ENCODE measurements around the gene ALOX15.

The ALOX15 gene

DNA sequence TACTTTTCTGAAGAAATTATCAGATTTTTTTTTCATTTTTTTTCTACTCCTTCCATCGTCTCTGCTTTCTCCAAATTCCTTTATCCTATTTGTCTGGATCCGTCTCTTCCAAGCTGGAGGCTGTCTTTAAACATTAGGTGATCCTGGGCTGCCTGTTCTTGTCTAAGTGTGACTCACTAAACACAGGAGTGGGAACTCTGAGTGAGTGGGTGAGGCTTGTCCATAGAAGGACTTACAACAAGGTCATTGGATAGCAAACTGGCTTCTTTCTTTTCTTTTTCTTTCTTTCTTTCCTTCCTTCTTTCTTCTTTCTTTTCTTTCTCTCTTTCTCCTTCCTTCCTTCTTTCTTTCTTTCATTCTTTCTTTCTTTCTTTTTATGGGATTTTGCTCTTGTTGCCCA is 18.2 kb downstream of the ALOX15 start:
- no peak overlapping the region for H3K9ac ChIP-seq (ENCODE audit: low read depth, low read length, poor library complexity)
- WGBS, 2 donors (ENCODE audit: extremely low coverage in 2 of 2, insufficient read length in 2 of 2, insufficient replicate concordance in 1 of 2) = no CpG with 5 or more reads among the region's 2 CpGs

DNA sequence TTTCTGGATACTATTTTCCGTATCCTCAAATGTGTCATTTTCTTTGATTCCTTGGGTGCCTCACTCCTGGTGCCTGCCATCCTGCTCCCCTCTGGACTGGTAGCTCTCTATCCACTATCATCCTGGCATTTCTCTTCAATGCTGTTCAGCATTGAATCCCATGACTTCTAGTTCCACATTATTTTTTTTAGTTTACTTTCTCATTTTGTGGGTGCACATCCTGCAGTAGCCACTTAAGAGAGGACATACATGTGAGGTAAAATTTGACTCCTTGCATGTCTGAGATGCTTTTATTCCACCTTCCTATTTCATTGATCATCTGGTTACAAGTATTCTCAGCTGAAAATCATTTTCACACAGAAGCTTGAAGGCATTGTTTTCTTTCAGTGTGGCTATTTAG is 19.1 kb downstream of the ALOX15 start:
- Histone ChIP-seq H2BK12ac (ENCODE audit: low read length) (no peak overlapping the region), H3K23ac (ENCODE audit: low read depth, low read length, poor library complexity) (no peak overlapping the region), H3K27me3 (ENCODE audit: control insufficient read depth in 3 of 3, insufficient read depth in 3 of 3, low read depth in 1 of 3, low read length in 3 of 3) (peaks cover 0 to 18% (median 0%) of the 10 kb centered on the region in 3 experiments), H4K91ac (ENCODE audit: low read depth, low read length, poor library complexity) (no peak overlapping the region), H3K36me3 (replicated peaks in 1 of 2; ENCODE audit: control insufficient read depth in 2 of 2, insufficient read depth in 2 of 2, low read length in 2 of 2) (no peaks in the 10 kb centered on the region), H3K14ac (ENCODE audit: low read length) (no peak overlapping the region), H3K18ac (ENCODE audit: low read length) (no peak overlapping the region), H3K9ac (ENCODE audit: low read depth, low read length, poor library complexity) (no peak overlapping the region), H2AK5ac (ENCODE audit: low read depth, low read length) (no peak overlapping the region), H3K9me3 (replicated peaks in 1 of 2; ENCODE audit: control insufficient read depth in 2 of 2, insufficient read depth in 1 of 2, low read depth in 1 of 2, low read length in 2 of 2) (peaks cover 0 to 3% of the 10 kb centered on the region in 2 donors), H4K8ac (ENCODE audit: low read depth, low read length) (no peak overlapping the region), H2BK15ac (ENCODE audit: low read length) (no peak overlapping the region), H3K4me2 (ENCODE audit: insufficient read depth, low read length, poor library complexity, severe bottlenecking) (no peak overlapping the region), H2AFZ (ENCODE audit: low read length) (no peak overlapping the region), H3K4me3 (ENCODE audit: low read length in 2 of 2) (no peak overlapping the region), H3K27ac (replicated peaks; ENCODE audit: low read length) (no peak overlapping the region), H3K4ac (ENCODE audit: low read length) (no peak overlapping the region), H3K79me1 (ENCODE audit: low read depth, low read length) (no peaks in the 10 kb centered on the region), H2BK5ac (ENCODE audit: low read length) (no peak overlapping the region), H2BK120ac (ENCODE audit: low read depth, low read length) (no peak overlapping the region), H3K4me1 (ENCODE audit: control insufficient read depth in 2 of 2, insufficient read depth in 1 of 2, low read depth in 1 of 2, low read length in 2 of 2) (peaks cover 2 to 3% of the 10 kb centered on the region in 2 donors)
- no peak for DNase-seq (ENCODE audit: low spot score)
- no CpG with 5 or more reads among the region's 1 CpG for WGBS, 2 donors (ENCODE audit: extremely low coverage in 2 of 2, insufficient read length in 2 of 2, insufficient replicate concordance in 1 of 2)

More for the DNA sequence above, 18.2 kb downstream of the ALOX15 start:
- Histone ChIP-seq H3K4me1 (ENCODE audit: control insufficient read depth in 2 of 2, insufficient read depth in 1 of 2, low read depth in 1 of 2, low read length in 2 of 2) (peaks cover 1 to 3% of the 10 kb centered on the region in 2 donors), H3K27me3 (ENCODE audit: control insufficient read depth in 3 of 3, insufficient read depth in 3 of 3, low read depth in 1 of 3, low read length in 3 of 3) (peaks cover 0 to 19% (median 0%) of the 10 kb centered on the region in 3 experiments), H4K91ac (ENCODE audit: low read depth, low read length, poor library complexity) (no peak overlapping the region), H3K36me3 (replicated peaks in 1 of 2; ENCODE audit: control insufficient read depth in 2 of 2, insufficient read depth in 2 of 2, low read length in 2 of 2) (no peaks in the 10 kb centered on the region), H3K4me3 (ENCODE audit: low read length in 2 of 2) (no peak overlapping the region), H2BK5ac (ENCODE audit: low read length) (no peak overlapping the region), H3K27ac (replicated peaks; ENCODE audit: low read length) (no peak overlapping the region), H3K18ac (ENCODE audit: low read length) (no peak overlapping the region), H2AK5ac (ENCODE audit: low read depth, low read length) (no peak overlapping the region), H2BK12ac (ENCODE audit: low read length) (no peak overlapping the region), H2AFZ (ENCODE audit: low read length) (no peak overlapping the region), H4K8ac (ENCODE audit: low read depth, low read length) (no peak overlapping the region), H3K4ac (ENCODE audit: low read length) (no peak overlapping the region), H2BK15ac (ENCODE audit: low read length) (no peak overlapping the region), H3K9me3 (replicated peaks in 1 of 2; ENCODE audit: control insufficient read depth in 2 of 2, insufficient read depth in 1 of 2, low read depth in 1 of 2, low read length in 2 of 2) (peaks cover 0 to 3% of the 10 kb centered on the region in 2 donors), H2BK120ac (ENCODE audit: low read depth, low read length) (no peak overlapping the region), H3K79me1 (ENCODE audit: low read depth, low read length) (no peaks in the 10 kb centered on the region), H3K4me2 (ENCODE audit: insufficient read depth, low read length, poor library complexity, severe bottlenecking) (no peak overlapping the region), H3K23ac (ENCODE audit: low read depth, low read length, poor library complexity) (no peak overlapping the region), H3K14ac (ENCODE audit: low read length) (no peak overlapping the region)
- DNase-seq (ENCODE audit: low spot score) = no peak

DNA sequence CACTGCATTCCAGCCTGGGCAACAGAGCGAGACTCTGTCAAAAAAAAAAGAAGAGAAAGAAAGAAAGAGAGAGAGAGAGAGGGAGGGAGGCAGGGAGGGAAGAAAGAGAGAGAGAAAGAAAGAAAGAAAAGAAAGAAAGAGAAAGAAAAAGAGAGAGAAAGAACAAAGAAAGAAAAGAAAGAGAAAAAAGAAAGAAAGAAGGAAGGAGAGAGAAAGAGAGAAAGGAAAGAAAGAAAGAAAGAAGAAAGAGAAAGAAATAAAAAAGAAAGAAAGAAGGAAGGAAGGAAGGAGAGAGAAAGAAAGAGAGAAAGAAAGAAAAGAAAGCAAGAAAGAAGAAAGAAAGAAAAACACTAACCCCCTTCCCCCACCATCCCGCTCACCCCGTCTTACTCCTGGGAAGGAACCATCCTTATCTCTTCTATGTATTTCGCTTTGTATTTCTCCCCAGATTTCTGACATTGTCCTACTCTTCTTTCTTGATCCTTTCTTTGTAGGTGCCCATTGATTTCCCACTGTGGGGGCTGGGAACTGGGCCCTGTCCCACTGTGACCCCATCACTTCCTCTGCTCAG is 20.9 kb downstream of the ALOX15 start:
- Histone ChIP-seq H3K4me2 (ENCODE audit: insufficient read depth, low read length, poor library complexity, severe bottlenecking) (no peak overlapping the region), H2BK5ac (ENCODE audit: low read length) (no peak overlapping the region), H2AK5ac (ENCODE audit: low read depth, low read length) (no peak overlapping the region), H3K18ac (ENCODE audit: low read length) (no peak overlapping the region), H3K4me3 (ENCODE audit: low read length in 2 of 2) (no peak overlapping the region), H2AFZ (ENCODE audit: low read length) (no peak overlapping the region), H3K79me1 (ENCODE audit: low read depth, low read length) (no peaks in the 10 kb centered on the region), H3K9me3 (replicated peaks in 1 of 2; ENCODE audit: control insufficient read depth in 2 of 2, insufficient read depth in 1 of 2, low read depth in 1 of 2, low read length in 2 of 2) (peaks cover 0 to 3% of the 10 kb centered on the region in 2 donors), H2BK120ac (ENCODE audit: low read depth, low read length) (no peak overlapping the region), H3K4me1 (ENCODE audit: control insufficient read depth in 2 of 2, insufficient read depth in 1 of 2, low read depth in 1 of 2, low read length in 2 of 2) (peaks cover 3% of the 10 kb centered on the region in 2 donors), H3K9ac (ENCODE audit: low read depth, low read length, poor library complexity) (no peak overlapping the region), H3K14ac (ENCODE audit: low read length) (no peak overlapping the region), H2BK15ac (ENCODE audit: low read length) (no peak overlapping the region), H2BK12ac (ENCODE audit: low read length) (no peak overlapping the region), H4K91ac (ENCODE audit: low read depth, low read length, poor library complexity) (no peak overlapping the region), H3K23ac (ENCODE audit: low read depth, low read length, poor library complexity) (no peak overlapping the region), H3K4ac (ENCODE audit: low read length) (no peak overlapping the region), H3K27me3 (ENCODE audit: control insufficient read depth in 3 of 3, insufficient read depth in 3 of 3, low read depth in 1 of 3, low read length in 3 of 3) (peaks cover 0 to 24% (median 0%) of the 10 kb centered on the region in 3 experiments), H3K36me3 (replicated peaks in 1 of 2; ENCODE audit: control insufficient read depth in 2 of 2, insufficient read depth in 2 of 2, low read length in 2 of 2) (no peaks in the 10 kb centered on the region), H4K8ac (ENCODE audit: low read depth, low read length) (no peak overlapping the region), H3K27ac (replicated peaks; ENCODE audit: low read length) (no peak overlapping the region)
- DNase-seq (ENCODE audit: low spot score) = no peak
- WGBS, 2 donors (ENCODE audit: extremely low coverage in 2 of 2, insufficient read length in 2 of 2, insufficient replicate concordance in 1 of 2) = no CpG with 5 or more reads among the region's 4 CpGs

GRCh38 chr17:4617590-4618351 is 23.7 kb downstream of the ALOX15 start:
- no CpG with 5 or more reads among the region's 15 CpGs for WGBS, 2 donors (ENCODE audit: extremely low coverage in 2 of 2, insufficient read length in 2 of 2, insufficient replicate concordance in 1 of 2)

More at GRCh38 chr17:4617590-4618351, 23.7 kb downstream of the ALOX15 start:
- no peak for DNase-seq (ENCODE audit: low spot score)
- Histone ChIP-seq H3K27ac (replicated peaks; ENCODE audit: low read length) (no peak overlapping the region), H3K4me3 (ENCODE audit: low read length in 2 of 2) (no peak overlapping the region), H2AFZ (ENCODE audit: low read length) (peak overlapping the region; percentile 79), H2AK5ac (ENCODE audit: low read depth, low read length) (no peak overlapping the region), H2BK120ac (ENCODE audit: low read depth, low read length) (no peak overlapping the region), H3K4ac (ENCODE audit: low read length) (no peak overlapping the region), H3K9me3 (replicated peaks in 1 of 2; ENCODE audit: control insufficient read depth in 2 of 2, insufficient read depth in 1 of 2, low read depth in 1 of 2, low read length in 2 of 2) (peaks cover 0 to 3% of the 10 kb centered on the region in 2 donors), H3K18ac (ENCODE audit: low read length) (peak overlapping the region; percentile 56), H3K14ac (ENCODE audit: low read length) (no peak overlapping the region), H3K4me2 (ENCODE audit: insufficient read depth, low read length, poor library complexity, severe bottlenecking) (no peak overlapping the region), H3K23ac (ENCODE audit: low read depth, low read length, poor library complexity) (no peak overlapping the region), H4K8ac (ENCODE audit: low read depth, low read length) (no peak overlapping the region), H3K4me1 (ENCODE audit: control insufficient read depth in 2 of 2, insufficient read depth in 1 of 2, low read depth in 1 of 2, low read length in 2 of 2) (peaks cover 0 to 1% of the 10 kb centered on the region in 2 donors), H3K79me1 (ENCODE audit: low read depth, low read length) (no peaks in the 10 kb centered on the region), H2BK5ac (ENCODE audit: low read length) (no peak overlapping the region), H3K27me3 (ENCODE audit: control insufficient read depth in 3 of 3, insufficient read depth in 3 of 3, low read depth in 1 of 3, low read length in 3 of 3) (peaks cover 0 to 9% (median 0%) of the 10 kb centered on the region in 3 experiments), H2BK15ac (ENCODE audit: low read length) (no peak overlapping the region), H2BK12ac (ENCODE audit: low read length) (no peak overlapping the region), H3K9ac (ENCODE audit: low read depth, low read length, poor library complexity) (no peak overlapping the region), H3K36me3 (replicated peaks in 1 of 2; ENCODE audit: control insufficient read depth in 2 of 2, insufficient read depth in 2 of 2, low read length in 2 of 2) (no peaks in the 10 kb centered on the region), H4K91ac (ENCODE audit: low read depth, low read length, poor library complexity) (no peak overlapping the region)
